Endothelial cell of umbilical vein (primary cell): ENCODE measurements around the gene SULT1A2.

Experiments
- CTCF ChIP-seq, 2 donors: IDR thresholded peaks; 1 replicate in 1 of 2; 2 replicates in 1 of 2; pipeline ENCODE4 v1.5.1; 2011; ENCODE audit warnings: low read length in 2 of 2, mild to moderate bottlenecking in 2 of 2, moderate library complexity in 2 of 2, control low read depth in 1 of 2, inconsistent platforms in 1 of 2, low read depth in 1 of 2; ENCODE audit not compliant: insufficient read depth in 1 of 2; ENCODE audit errors: extremely low read depth in 1 of 2
- MAX ChIP-seq: IDR thresholded peaks from 2 replicates; pipeline ENCODE4 v1.6.1; 2011; ENCODE audit not compliant: insufficient read depth, insufficient read length
- POLR2AphosphoS5 ChIP-seq: IDR thresholded peaks from 2 replicates; pipeline ENCODE4 v1.6.1; 2012; ENCODE audit warnings: low read depth, mild to moderate bottlenecking, control low read depth, low read length, moderate library complexity; ENCODE audit not compliant: insufficient read depth

- no peak for TF ChIP-seq POLR2AphosphoS5
- TF ChIP-seq MAX: no peak
- TF ChIP-seq CTCF (IDR thresholded peaks at IDR 0.05; ENCODE audit: extremely low read depth in 1 of 2, insufficient read depth in 1 of 2, low read depth in 1 of 2, low read length in 2 of 2): peak; percentile 19 to 42
Observed at GRCh38 chr16:28549301-28549899, 47.5 kb downstream of the SULT1A2 start.
